Mesendoderm (in vitro differentiated cells): ENCODE results near the gene MZT2B.
"Not testable (repeated sequence)": the region's sequence is repeated elsewhere in the genome, so short reads cannot be mapped to it uniquely, and the experiment has no call there.

Experiments
- DNase-seq: peaks from one replicate; pipeline ENCODE4 v3.0.0; 2013
- H2AK5ac ChIP-seq: 2 replicates; pipeline ENCODE4 v1.6.1; 2013; ENCODE audit warnings: low read length, inconsistent platforms
- H2BK120ac ChIP-seq: 2 replicates; pipeline ENCODE4 v1.6.1; 2013; ENCODE audit warnings: low read depth, mild to moderate bottlenecking, low read length, moderate library complexity, mixed read lengths
- H2BK15ac ChIP-seq: replicated peaks from 2 replicates; pipeline ENCODE4 v1.6.1; 2013; ENCODE audit warnings: low read depth, mild to moderate bottlenecking, moderate library complexity
- H2BK5ac ChIP-seq: 2 replicates; pipeline ENCODE4 v1.6.1; 2013; ENCODE audit warnings: low read length, inconsistent platforms
- H3K18ac ChIP-seq: 2 replicates; pipeline ENCODE4 v1.6.1; 2013; ENCODE audit warnings: mild to moderate bottlenecking, low read length, mixed read lengths
- H3K23ac ChIP-seq: one replicate; pipeline ENCODE4 v1.6.1; 2013; ENCODE audit warnings: low read length
- H3K27ac ChIP-seq: 2 replicates; pipeline ENCODE4 v1.5.1; 2013; ENCODE audit warnings: low read depth, mild to moderate bottlenecking, inconsistent platforms, low read length, moderate library complexity
- H3K27me3 ChIP-seq: 2 replicates; pipeline ENCODE4 v1.6.1; 2013; ENCODE audit warnings: low read length, control low read depth, mild to moderate bottlenecking, inconsistent platforms; ENCODE audit not compliant: insufficient read depth, poor library complexity
- H3K36me3 ChIP-seq: 2 replicates; pipeline ENCODE4 v1.6.1; 2013; ENCODE audit warnings: low read length, inconsistent platforms; ENCODE audit not compliant: control insufficient read depth, insufficient read depth
- H3K4ac ChIP-seq: one replicate; pipeline ENCODE4 v1.6.1; 2013; ENCODE audit warnings: low read depth, mild to moderate bottlenecking, low read length, moderate library complexity
- H3K4me1 ChIP-seq: 2 replicates; pipeline ENCODE4 v1.6.1; 2013; ENCODE audit warnings: low read depth, low read length, inconsistent platforms; ENCODE audit not compliant: control insufficient read depth
- H3K4me2 ChIP-seq: 2 replicates; pipeline ENCODE4 v1.6.1; 2013; ENCODE audit warnings: low read length
- H3K4me3 ChIP-seq: 2 replicates; pipeline ENCODE4 v1.5.1; 2013; ENCODE audit warnings: mild to moderate bottlenecking, low read length
- H3K56ac ChIP-seq: one replicate; pipeline ENCODE4 v1.6.1; 2013; ENCODE audit warnings: low read length
- H3K79me1 ChIP-seq: 2 replicates; pipeline ENCODE4 v1.6.1; 2013; ENCODE audit warnings: low read length, inconsistent platforms
- H3K79me2 ChIP-seq: 2 replicates; pipeline ENCODE4 v1.6.1; 2013; ENCODE audit warnings: mild to moderate bottlenecking, low read length; ENCODE audit not compliant: control insufficient read depth, insufficient read depth
- H3K9ac ChIP-seq: 2 replicates; pipeline ENCODE4 v1.6.1; 2013; ENCODE audit warnings: low read length, inconsistent platforms
- H4K5ac ChIP-seq: one replicate; pipeline ENCODE4 v1.6.1; 2013; ENCODE audit warnings: low read length
- H4K8ac ChIP-seq: one replicate; pipeline ENCODE4 v1.6.1; 2013; ENCODE audit warnings: low read depth, mild to moderate bottlenecking, control low read depth, low read length, moderate library complexity
- WGBS: extraction: QIAGEN DNeasy Blood & Tissue Kit; methylation state at CpG from one replicate; pipeline ENCODE4 v1.1.7; 2013; ENCODE audit warnings: low lambda C conversion rate, missing lambda C conversion rate; ENCODE audit not compliant: insufficient coverage; ENCODE audit errors: extremely low coverage; 5-methylcytosine and 5-hydroxymethylcytosine counted together

The MZT2B gene

DNA sequence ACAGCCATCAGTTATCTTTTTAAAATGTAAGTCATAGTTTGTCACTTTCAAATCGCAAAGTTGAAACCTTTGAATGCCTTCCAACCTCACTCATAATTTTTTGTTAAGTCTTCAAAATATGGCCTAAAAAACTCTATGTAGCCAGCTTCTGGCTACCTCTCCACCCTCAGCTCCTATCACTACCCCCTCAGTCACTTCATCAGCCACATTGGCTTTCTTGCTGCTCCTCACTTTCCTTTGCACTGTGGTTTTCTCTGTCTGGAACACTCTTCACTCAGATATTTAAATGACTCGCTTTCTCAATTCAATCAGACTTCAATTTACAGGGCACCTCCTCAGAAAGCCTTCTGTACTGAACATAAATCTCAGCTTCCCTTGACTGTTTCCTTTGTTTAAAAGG lies 51.0 kb downstream of the MZT2B start:
- not testable (repeated sequence) for H4K8ac ChIP-seq, H3K4ac ChIP-seq, H3K27me3 ChIP-seq, H3K18ac ChIP-seq, H3K9ac ChIP-seq, H2BK5ac ChIP-seq, H3K4me2 ChIP-seq, H3K4me1 ChIP-seq, H2BK15ac ChIP-seq, H3K79me2 ChIP-seq, DNase-seq, H3K36me3 ChIP-seq, H3K56ac ChIP-seq, H2AK5ac ChIP-seq, H3K23ac ChIP-seq, H3K79me1 ChIP-seq, H3K4me3 ChIP-seq, H2BK120ac ChIP-seq, H4K5ac ChIP-seq, H3K27ac ChIP-seq
- no CpG with 5 or more reads among the region's 2 CpGs for WGBS

DNA sequence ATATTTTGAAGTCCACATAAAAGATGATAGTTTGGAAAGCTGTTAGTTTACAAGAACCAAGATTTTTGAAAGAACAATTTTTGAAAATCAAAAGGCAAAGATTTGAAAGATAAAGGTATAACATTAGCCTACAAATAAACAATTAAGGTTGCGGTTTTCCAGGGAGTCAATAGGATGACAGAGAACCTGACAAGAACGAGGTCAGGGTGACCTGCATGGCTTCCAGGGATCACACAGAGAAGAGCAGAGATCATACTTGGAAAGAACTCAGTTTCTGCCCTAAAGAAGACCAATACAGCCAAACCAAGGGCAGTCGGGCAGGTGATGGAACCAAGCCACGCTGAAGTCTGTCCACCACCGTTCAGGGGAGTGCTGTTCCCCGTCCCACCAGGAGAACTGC lies 57.5 kb downstream of the MZT2B start:
- H3K36me3 ChIP-seq, H3K23ac ChIP-seq, DNase-seq, H3K4me3 ChIP-seq, H3K9ac ChIP-seq, H2BK5ac ChIP-seq, H4K8ac ChIP-seq, H3K56ac ChIP-seq, H3K79me2 ChIP-seq, H2AK5ac ChIP-seq, H3K4me2 ChIP-seq, H3K4me1 ChIP-seq, H3K27ac ChIP-seq, H3K27me3 ChIP-seq, H2BK15ac ChIP-seq, H3K18ac ChIP-seq, H4K5ac ChIP-seq, H3K4ac ChIP-seq, H2BK120ac ChIP-seq, H3K79me1 ChIP-seq: not testable (repeated sequence)
- WGBS = no CpG with 5 or more reads among the region's 6 CpGs
